Activated CD4-positive, CD25-positive, alpha-beta regulatory T cell treated with anti-CD3 and anti-CD28 coated beads, Interleukin-2, amount 50 U/mL, for 16 hours (primary cell): ENCODE data around the gene TSHZ2.

Source experiments
- DNase-seq: peaks from one replicate; pipeline ENCODE4 v3.0.0-alpha.2; 2020; ENCODE audit warnings: low read depth, low spot score

TSHZ2 gene

GRCh38 chr20:53238121-53238660 lies 266.0 kb downstream of the TSHZ2 start:
- no peak for DNase-seq

- no peak for DNase-seq
These were observed 271.0 kb downstream of the TSHZ2 start for GRCh38 chr20:53243152-53243551.

GRCh38 chr20:53244711-53245110 lies 272.6 kb downstream of the TSHZ2 start:
- DNase-seq, result no peak

- DNase-seq, result no peak
These were observed 273.4 kb downstream of the TSHZ2 start for GRCh38 chr20:53245574-53245973.

GRCh38 chr20:53247468-53248103 lies 275.4 kb downstream of the TSHZ2 start:
- DNase-seq, result no peak

GRCh38 chr20:53250456-53250855 lies 278.3 kb downstream of the TSHZ2 start:
- DNase-seq, result no peak

- DNase-seq, result no peak
These were observed 279.8 kb downstream of the TSHZ2 start for GRCh38 chr20:53252002-53252401.

GRCh38 chr20:53253668-53254067 lies 281.5 kb downstream of the TSHZ2 start:
- DNase-seq, result no peak

- DNase-seq, result no peak
These were observed 283.0 kb downstream of the TSHZ2 start for GRCh38 chr20:53255102-53255710.

GRCh38 chr20:53258741-53259140 lies 286.6 kb downstream of the TSHZ2 start:
- no peak for DNase-seq

- no peak for DNase-seq
These were observed 288.0 kb downstream of the TSHZ2 start for GRCh38 chr20:53260168-53260567.

GRCh38 chr20:53260591-53260990 lies 288.4 kb downstream of the TSHZ2 start:
- no peak for DNase-seq

- DNase-seq, result no peak
These were observed 290.2 kb downstream of the TSHZ2 start for GRCh38 chr20:53262365-53262764.

- no peak for DNase-seq
These were observed 291.6 kb downstream of the TSHZ2 start for GRCh38 chr20:53263554-53264438.

GRCh38 chr20:53264604-53265003 lies 292.4 kb downstream of the TSHZ2 start:
- DNase-seq, result no peak

GRCh38 chr20:53265304-53265875 lies 293.2 kb downstream of the TSHZ2 start:
- DNase-seq, result no peak

GRCh38 chr20:53269380-53269779 lies 297.2 kb downstream of the TSHZ2 start:
- DNase-seq, result no peak

- DNase-seq, result no peak
These were observed 298.7 kb downstream of the TSHZ2 start for GRCh38 chr20:53270792-53271375.

GRCh38 chr20:53274365-53274764 lies 302.2 kb downstream of the TSHZ2 start:
- DNase-seq, result no peak

GRCh38 chr20:53274807-53275206 lies 302.6 kb downstream of the TSHZ2 start:
- DNase-seq, result no peak

- DNase-seq, result no peak
These were observed 304.0 kb downstream of the TSHZ2 start for GRCh38 chr20:53276143-53276542.

GRCh38 chr20:53278555-53278954 lies 306.4 kb downstream of the TSHZ2 start:
- DNase-seq, result no peak
